K562 (cell line): ENCODE results near the gene RBMS3. TPM values are rescaled to one million over a fixed set of nuclear protein-coding genes. Genes with fewer than 3 reads are reported as not detected.

Experiments used
- GATA2 ChIP-seq: sonication (generic); formaldehyde crosslinking; IDR thresholded peaks from 2 replicates; pipeline ENCODE4 v1.4.0; 2020; ENCODE audit warnings: mild to moderate bottlenecking, missing genetic modification reagents
- POLR2AphosphoS2 ChIP-seq: IDR thresholded peaks from 2 replicates; pipeline ENCODE4 v1.6.1; 2012; ENCODE audit warnings: low read length, improper control_type of control experiment
- TEAD4 ChIP-seq, 2 experiments: sonication (generic) in 1 of 2; formaldehyde crosslinking in 1 of 2; IDR thresholded peaks; 2 replicates each; pipeline versions ENCODE4 v1.6.1 to v1.8.0; 2012 to 2022; ENCODE audit warnings: borderline replicate concordance in 1 of 2, inconsistent platforms in 1 of 2, low read length in 1 of 2, mild to moderate bottlenecking in 1 of 2, missing genetic modification reagents in 1 of 2
- ZNF12 ChIP-seq: sonication (generic); formaldehyde crosslinking; IDR thresholded peaks from 2 replicates; pipeline ENCODE4 v1.4.0; 2020; ENCODE audit warnings: mild to moderate bottlenecking, missing genetic modification reagents
- ZNF316 ChIP-seq: fragments of 450-650 bp; IDR thresholded peaks from 2 replicates; pipeline ENCODE4 v1.6.1; 2016
- polyA plus RNA-seq, 8 experiments: library from polyadenylated mRNA; depleted of rRNA in 4 of 8; stranded (reverse) in 5 of 8; unstranded in 3 of 8; fragments of >200 nt; fragmentation: Nextera tagmentation in 2 of 8; fragmentation: Illumina TruSeq in 1 of 8; extraction: Ambion mirVana in 2 of 8; extraction: Trizol in 1 of 8; gene quantifications; 2 replicates each; pipeline versions ENCODE4 v1.2.1 to v1.2.3, GENCODE V29; 2011 to 2014; ENCODE audit warnings: inconsistent platforms in 1 of 8, missing spikeins in 1 of 8
- total RNA-seq, 7 experiments: library from RNA; depleted of rRNA in 6 of 7; stranded (reverse); fragments of >200 nt in 6 of 7; fragmentation: Illumina TruSeq in 2 of 7; extraction: Trizol in 2 of 7; gene quantifications; 2 replicates each; pipeline versions ENCODE4 v1.2.1 to v1.2.3, GENCODE V29; 2011 to 2021; ENCODE audit warnings: low replicate concordance in 1 of 7
- TF ChIP-seq, protein P1 (sequence below): conservative IDR thresholded peaks from 2 replicates; pipeline ENCODE4 v1.6.1; 2011; ENCODE audit warnings: low read depth, mild to moderate bottlenecking, low read length; ENCODE audit not compliant: control insufficient read depth
- TF ChIP-seq, protein P2 (sequence below): fragments of 250-450 bp; sonication (Bioruptor Pico); IDR thresholded peaks from 2 replicates; pipeline ENCODE4 v1.5.0; 2020; ENCODE audit warnings: mild to moderate bottlenecking
- TF ChIP-seq, protein P3 (sequence below): sonication (generic); formaldehyde crosslinking; IDR thresholded peaks from 2 replicates; pipeline ENCODE4 v1.8.0; 2022; ENCODE audit warnings: missing genetic modification reagents, mild to moderate bottlenecking, borderline replicate concordance
- TF ChIP-seq, protein P4 (sequence below): fragments of 250-450 bp; sonication (Bioruptor Pico); IDR thresholded peaks from 2 replicates; pipeline ENCODE4 v1.5.0; 2021; ENCODE audit warnings: mild to moderate bottlenecking, borderline replicate concordance
- TF ChIP-seq, protein P5 (sequence below): IDR thresholded peaks from 2 replicates; pipeline ENCODE4 v1.6.1; 2012; ENCODE audit warnings: low read depth, low read length, improper control_type of control experiment, borderline replicate concordance

RBMS3 gene
- total and polyA plus RNA-seq, 9 of the 15 experiments (the other 6 are each of a cell fraction or from before 2014, with no cell fraction given) = 0.20 TPM; not detected in 8

DNA sequence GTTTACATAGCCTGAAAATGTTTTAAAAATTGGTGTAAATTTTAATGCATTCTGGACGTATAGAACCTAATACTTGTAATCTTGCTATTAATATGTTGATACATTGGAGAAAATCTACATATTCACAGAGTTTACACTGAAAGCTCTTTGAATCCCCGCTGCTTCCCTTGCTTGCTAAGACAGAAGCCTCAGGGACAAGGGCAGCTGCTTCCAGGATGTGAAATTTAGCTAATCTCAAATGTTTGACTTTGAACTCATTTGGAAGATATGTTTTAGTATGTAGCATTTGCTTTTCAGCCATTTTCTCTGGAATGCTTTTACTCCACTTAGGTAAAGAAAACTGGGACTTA lies 172.0 kb downstream of the RBMS3 start (continued):
- TF ChIP-seq, protein P1, sequence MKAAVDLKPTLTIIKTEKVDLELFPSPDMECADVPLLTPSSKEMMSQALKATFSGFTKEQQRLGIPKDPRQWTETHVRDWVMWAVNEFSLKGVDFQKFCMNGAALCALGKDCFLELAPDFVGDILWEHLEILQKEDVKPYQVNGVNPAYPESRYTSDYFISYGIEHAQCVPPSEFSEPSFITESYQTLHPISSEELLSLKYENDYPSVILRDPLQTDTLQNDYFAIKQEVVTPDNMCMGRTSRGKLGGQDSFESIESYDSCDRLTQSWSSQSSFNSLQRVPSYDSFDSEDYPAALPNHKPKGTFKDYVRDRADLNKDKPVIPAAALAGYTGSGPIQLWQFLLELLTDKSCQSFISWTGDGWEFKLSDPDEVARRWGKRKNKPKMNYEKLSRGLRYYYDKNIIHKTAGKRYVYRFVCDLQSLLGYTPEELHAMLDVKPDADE = no peak
- TF ChIP-seq, protein P2, sequence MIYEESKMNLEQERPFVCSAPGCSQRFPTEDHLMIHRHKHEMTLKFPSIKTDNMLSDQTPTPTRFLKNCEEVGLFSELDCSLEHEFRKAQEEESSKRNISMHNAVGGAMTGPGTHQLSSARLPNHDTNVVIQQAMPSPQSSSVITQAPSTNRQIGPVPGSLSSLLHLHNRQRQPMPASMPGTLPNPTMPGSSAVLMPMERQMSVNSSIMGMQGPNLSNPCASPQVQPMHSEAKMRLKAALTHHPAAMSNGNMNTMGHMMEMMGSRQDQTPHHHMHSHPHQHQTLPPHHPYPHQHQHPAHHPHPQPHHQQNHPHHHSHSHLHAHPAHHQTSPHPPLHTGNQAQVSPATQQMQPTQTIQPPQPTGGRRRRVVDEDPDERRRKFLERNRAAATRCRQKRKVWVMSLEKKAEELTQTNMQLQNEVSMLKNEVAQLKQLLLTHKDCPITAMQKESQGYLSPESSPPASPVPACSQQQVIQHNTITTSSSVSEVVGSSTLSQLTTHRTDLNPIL (CRISPR knock-in tag) = no peak
- TF ChIP-seq, protein P3, sequence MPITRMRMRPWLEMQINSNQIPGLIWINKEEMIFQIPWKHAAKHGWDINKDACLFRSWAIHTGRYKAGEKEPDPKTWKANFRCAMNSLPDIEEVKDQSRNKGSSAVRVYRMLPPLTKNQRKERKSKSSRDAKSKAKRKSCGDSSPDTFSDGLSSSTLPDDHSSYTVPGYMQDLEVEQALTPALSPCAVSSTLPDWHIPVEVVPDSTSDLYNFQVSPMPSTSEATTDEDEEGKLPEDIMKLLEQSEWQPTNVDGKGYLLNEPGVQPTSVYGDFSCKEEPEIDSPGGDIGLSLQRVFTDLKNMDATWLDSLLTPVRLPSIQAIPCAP (CRISPR knock-in tag) = no peak
- TF ChIP-seq ZNF12 (CRISPR knock-in tag) (no peak), TEAD4 (IDR thresholded peaks at IDR 0.05; ENCODE audit: low read length) (no peak), TEAD4 (CRISPR knock-in tag; IDR thresholded peaks at IDR 0.05; ENCODE audit: borderline replicate concordance) (no peak), ZNF316 (no peak), GATA2 (CRISPR knock-in tag) (no peak), POLR2AphosphoS2 (no peak)
- TF ChIP-seq, protein P4, sequence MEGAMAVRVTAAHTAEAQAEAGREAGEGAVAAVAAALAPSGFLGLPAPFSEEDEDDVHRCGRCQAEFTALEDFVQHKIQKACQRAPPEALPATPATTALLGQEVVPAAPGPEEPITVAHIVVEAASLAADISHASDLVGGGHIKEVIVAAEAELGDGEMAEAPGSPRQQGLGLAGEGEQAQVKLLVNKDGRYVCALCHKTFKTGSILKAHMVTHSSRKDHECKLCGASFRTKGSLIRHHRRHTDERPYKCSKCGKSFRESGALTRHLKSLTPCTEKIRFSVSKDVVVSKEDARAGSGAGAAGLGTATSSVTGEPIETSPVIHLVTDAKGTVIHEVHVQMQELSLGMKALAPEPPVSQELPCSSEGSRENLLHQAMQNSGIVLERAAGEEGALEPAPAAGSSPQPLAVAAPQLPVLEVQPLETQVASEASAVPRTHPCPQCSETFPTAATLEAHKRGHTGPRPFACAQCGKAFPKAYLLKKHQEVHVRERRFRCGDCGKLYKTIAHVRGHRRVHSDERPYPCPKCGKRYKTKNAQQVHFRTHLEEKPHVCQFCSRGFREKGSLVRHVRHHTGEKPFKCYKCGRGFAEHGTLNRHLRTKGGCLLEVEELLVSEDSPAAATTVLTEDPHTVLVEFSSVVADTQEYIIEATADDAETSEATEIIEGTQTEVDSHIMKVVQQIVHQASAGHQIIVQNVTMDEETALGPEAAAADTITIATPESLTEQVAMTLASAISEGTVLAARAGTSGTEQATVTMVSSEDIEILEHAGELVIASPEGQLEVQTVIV (CRISPR knock-in tag) = no peak
- TF ChIP-seq, protein P5, sequence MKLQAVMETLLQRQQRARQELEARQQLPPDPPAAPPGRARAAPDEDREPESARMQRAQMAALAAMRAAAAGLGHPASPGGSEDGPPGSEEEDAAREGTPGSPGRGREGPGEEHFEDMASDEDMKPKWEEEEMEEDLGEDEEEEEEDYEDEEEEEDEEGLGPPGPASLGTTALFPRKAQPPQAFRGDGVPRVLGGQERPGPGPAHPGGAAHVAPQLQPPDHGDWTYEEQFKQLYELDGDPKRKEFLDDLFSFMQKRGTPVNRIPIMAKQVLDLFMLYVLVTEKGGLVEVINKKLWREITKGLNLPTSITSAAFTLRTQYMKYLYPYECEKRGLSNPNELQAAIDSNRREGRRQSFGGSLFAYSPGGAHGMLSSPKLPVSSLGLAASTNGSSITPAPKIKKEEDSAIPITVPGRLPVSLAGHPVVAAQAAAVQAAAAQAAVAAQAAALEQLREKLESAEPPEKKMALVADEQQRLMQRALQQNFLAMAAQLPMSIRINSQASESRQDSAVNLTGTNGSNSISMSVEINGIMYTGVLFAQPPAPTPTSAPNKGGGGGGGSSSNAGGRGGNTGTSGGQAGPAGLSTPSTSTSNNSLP = no peak
